C4-2B (cell line): ENCODE results near the gene RGL4.

Experiments
- H3K27ac ChIP-seq: fragments of 450-650 bp; 2 replicates; pipeline ENCODE4 v1.5.1; 2017
- ZFX ChIP-seq: fragments of 450-650 bp; IDR thresholded peaks from 2 replicates; pipeline ENCODE4 v1.6.1; 2017
- TF ChIP-seq, protein P1 (sequence below): fragments of 450-650 bp; conservative IDR thresholded peaks from 2 replicates; pipeline ENCODE4 v1.5.1; 2017; ENCODE audit warnings: mild to moderate bottlenecking

The RGL4 gene

DNA sequence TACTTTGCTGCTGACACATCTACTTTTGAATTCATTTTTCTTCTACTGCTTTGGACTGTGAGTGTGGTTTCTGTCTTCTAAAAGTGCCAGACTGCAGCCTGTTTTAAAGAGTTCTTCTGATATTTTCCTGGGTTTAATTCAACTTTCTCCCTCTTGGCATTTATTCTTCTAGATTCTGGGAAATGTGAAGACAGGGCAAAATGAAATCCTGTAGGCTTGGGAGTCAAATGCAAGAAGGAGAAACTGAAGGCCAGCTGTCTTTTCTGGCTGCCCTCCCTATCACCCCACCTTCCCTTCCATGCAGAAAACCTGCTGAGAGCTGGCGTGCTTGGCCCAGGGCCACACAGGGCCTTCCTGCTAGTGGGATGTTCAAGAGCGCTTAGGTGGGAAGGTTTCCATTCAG, 52.5 kb downstream of the RGL4 start:
- TF ChIP-seq, protein P1, sequence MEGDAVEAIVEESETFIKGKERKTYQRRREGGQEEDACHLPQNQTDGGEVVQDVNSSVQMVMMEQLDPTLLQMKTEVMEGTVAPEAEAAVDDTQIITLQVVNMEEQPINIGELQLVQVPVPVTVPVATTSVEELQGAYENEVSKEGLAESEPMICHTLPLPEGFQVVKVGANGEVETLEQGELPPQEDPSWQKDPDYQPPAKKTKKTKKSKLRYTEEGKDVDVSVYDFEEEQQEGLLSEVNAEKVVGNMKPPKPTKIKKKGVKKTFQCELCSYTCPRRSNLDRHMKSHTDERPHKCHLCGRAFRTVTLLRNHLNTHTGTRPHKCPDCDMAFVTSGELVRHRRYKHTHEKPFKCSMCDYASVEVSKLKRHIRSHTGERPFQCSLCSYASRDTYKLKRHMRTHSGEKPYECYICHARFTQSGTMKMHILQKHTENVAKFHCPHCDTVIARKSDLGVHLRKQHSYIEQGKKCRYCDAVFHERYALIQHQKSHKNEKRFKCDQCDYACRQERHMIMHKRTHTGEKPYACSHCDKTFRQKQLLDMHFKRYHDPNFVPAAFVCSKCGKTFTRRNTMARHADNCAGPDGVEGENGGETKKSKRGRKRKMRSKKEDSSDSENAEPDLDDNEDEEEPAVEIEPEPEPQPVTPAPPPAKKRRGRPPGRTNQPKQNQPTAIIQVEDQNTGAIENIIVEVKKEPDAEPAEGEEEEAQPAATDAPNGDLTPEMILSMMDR = no peak
- TF ChIP-seq ZFX = no peak
- H3K27ac ChIP-seq = no peak overlapping the region

DNA sequence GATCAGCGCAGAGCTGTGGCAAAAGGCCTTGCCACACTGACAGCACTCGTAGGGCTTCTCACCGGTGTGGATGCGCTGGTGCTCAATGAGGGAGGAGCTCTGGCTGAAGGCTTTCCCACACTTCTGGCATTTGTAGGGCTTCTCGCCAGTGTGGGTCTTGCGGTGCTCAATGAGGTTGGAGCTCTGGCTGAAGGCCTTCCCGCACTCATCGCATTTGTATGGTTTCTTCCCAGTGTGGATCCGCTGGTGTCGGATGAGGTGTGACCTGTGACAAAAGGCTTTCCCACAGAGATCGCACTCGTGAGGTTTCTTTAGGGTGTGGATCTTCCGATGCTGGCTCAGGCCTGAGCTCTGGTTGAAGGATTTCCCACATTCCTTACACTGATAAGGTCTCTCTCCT, 53.2 kb downstream of the RGL4 start:
- no peak overlapping the region for H3K27ac ChIP-seq
- TF ChIP-seq ZFX = no peak
- TF ChIP-seq, protein P1 = no peak

DNA sequence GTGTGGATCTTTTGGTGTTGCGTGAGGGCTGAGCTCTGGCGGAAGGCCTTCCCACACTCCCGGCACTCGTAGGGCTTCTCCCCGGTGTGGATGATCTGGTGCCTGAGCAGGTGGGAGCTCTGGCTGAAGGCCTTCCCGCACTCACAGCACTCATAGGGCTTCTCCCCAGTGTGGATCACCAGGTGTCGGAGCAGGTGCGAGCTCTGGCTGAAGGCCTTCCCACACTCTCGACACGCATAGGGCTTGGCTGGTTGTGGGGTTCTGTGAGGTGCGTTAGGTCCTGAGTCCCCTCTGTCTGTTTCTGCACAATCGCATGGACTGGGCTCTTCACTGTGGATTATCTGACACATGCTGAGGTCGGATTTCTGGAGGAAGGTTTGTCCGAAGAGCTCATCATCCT, 53.7 kb downstream of the RGL4 start:
- no peak overlapping the region for H3K27ac ChIP-seq
- TF ChIP-seq ZFX = no peak
- TF ChIP-seq, protein P1 = no peak

DNA sequence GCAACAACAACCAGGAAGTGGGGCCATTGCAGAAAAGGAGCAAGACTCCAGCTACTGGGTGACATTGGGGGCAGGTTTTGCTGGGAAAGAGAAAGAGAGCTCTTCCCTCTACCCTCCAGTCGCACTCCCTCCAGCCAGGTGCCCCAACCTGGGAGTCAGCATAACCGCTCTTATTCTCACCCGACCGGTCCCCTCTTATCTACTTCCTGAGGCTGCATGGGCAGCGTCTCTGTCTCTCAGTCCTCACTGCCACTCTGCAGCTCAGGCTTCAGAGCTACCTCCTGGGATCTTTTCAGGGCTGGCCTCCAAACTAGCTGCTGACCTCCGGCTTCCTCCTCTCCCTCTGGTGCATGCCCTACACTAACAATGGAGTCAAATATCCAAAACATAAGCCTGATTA, 55.0 kb downstream of the RGL4 start:
- no peak overlapping the region for H3K27ac ChIP-seq
- no peak for TF ChIP-seq ZFX
- TF ChIP-seq, protein P1 = no peak
